ENCODE data around the gene POU4F3.

GRCh38 chr5:146302406-146302805 lies 36.2 kb upstream of the POU4F3 start:
- no peak for TF ChIP-seq CTCF (IDR thresholded peaks at IDR 0.05)
- TF ChIP-seq POLR2A (IDR thresholded peaks at IDR 0.05) = no peak

Measured in testis (tissue), 2 donors.